Upper lobe of left lung (tissue), 4 donors: Measurements from ENCODE around the gene UBR7.

Experiments used
- CTCF ChIP-seq, 6 experiments: fragments of 450-650 bp in 4 of 6; fragments of 200-600 bp in 2 of 6; sonication (generic) in 2 of 6; IDR thresholded peaks; one replicate each; pipeline ENCODE4 v1.5.1; 2016 to 2019; ENCODE audit warnings: antibody characterized with exemption in 6 of 6
- EP300 ChIP-seq, 4 donors: sonication (generic); formaldehyde crosslinking; IDR thresholded peaks; one replicate each; pipeline ENCODE4 v1.5.1; 2017; ENCODE audit warnings: antibody characterized with exemption in 4 of 4, control low read depth in 2 of 4
- POLR2A ChIP-seq, 4 donors: fragments of 450-650 bp; IDR thresholded peaks; one replicate each; pipeline ENCODE4 v1.5.1; 2016 to 2017; ENCODE audit warnings: antibody characterized with exemption in 4 of 4, mild to moderate bottlenecking in 2 of 4

- TF ChIP-seq CTCF (IDR thresholded peaks at IDR 0.05) (no peak), EP300 (IDR thresholded peaks at IDR 0.05) (no peak), POLR2A (IDR thresholded peaks at IDR 0.05) (no peak)
Measured at GRCh38 chr14:93271111-93271510, 64.1 kb downstream of the UBR7 start.
